Activated CD8-positive, alpha-beta memory T cell treated with anti-CD3 and anti-CD28 coated beads, Interleukin-2, amount 50 U/mL, for 24 hours (primary cell): Measurements from ENCODE around the gene WDR75.

Experiments used
- DNase-seq: peaks from one replicate; pipeline ENCODE4 v3.0.0-alpha.2; 2020; ENCODE audit errors: extremely low read depth

Gene WDR75

GRCh38 chr2:189500456-189501160, 59.3 kb downstream of the WDR75 start:
- no peak for DNase-seq

GRCh38 chr2:189501487-189501886, 60.2 kb downstream of the WDR75 start:
- no peak for DNase-seq

- DNase-seq: no peak
Measured at GRCh38 chr2:189502714-189503113, 61.4 kb downstream of the WDR75 start.

GRCh38 chr2:189504238-189504637, 63.0 kb downstream of the WDR75 start:
- DNase-seq: no peak

GRCh38 chr2:189505492-189505891, 64.2 kb downstream of the WDR75 start:
- no peak for DNase-seq

- DNase-seq: no peak
Measured at GRCh38 chr2:189506514-189506976, 65.3 kb downstream of the WDR75 start.

GRCh38 chr2:189511210-189511959, 70.1 kb downstream of the WDR75 start:
- DNase-seq: no peak

- no peak for DNase-seq
Measured at GRCh38 chr2:189511960-189512319, 70.7 kb downstream of the WDR75 start.

GRCh38 chr2:189512879-189513278, 71.6 kb downstream of the WDR75 start:
- DNase-seq: no peak

- no peak for DNase-seq
Measured at GRCh38 chr2:189514104-189514503, 72.8 kb downstream of the WDR75 start.

- no peak for DNase-seq
Measured at GRCh38 chr2:189515264-189515663, 74.0 kb downstream of the WDR75 start.

GRCh38 chr2:189516546-189516945, 75.3 kb downstream of the WDR75 start:
- DNase-seq: no peak

- DNase-seq: no peak
Measured at GRCh38 chr2:189517847-189518535, 76.7 kb downstream of the WDR75 start.

GRCh38 chr2:189519631-189520387, 78.5 kb downstream of the WDR75 start:
- no peak for DNase-seq

- no peak for DNase-seq
Measured at GRCh38 chr2:189521699-189522434, 80.6 kb downstream of the WDR75 start.

- DNase-seq: no peak
Measured at GRCh38 chr2:189522435-189523151, 81.3 kb downstream of the WDR75 start.

GRCh38 chr2:189524746-189525145, 83.5 kb downstream of the WDR75 start:
- no peak for DNase-seq
